OCI-LY7 (cell line): ENCODE results near the gene SPOCK1. TPM values are rescaled to one million over a fixed set of nuclear protein-coding genes. Genes with fewer than 3 reads are reported as not detected.

ENCODE experiments used
- BruUV-seq: library from RNA; stranded (reverse); fragments of 400-500 nt; replicated peaks from 2 replicates; lab custom pipeline; 2021; lab: Mats Ljungman, UMichigan
- CTCF ChIA-PET: fragments of 300-600 bp; sonication (Branson Sonifier 250); formaldehyde crosslinking; loops from one replicate; lab custom pipeline; 2022; ENCODE audit warnings: antibody characterized with exemption; ENCODE audit not compliant: unreplicated experiment; lab: Charles Lee
- POLR2A ChIA-PET: fragments of 300-600 bp; sonication (Branson Sonifier 250); formaldehyde crosslinking; loops from one replicate; lab custom pipeline; 2022; ENCODE audit warnings: antibody characterized with exemption; lab: Charles Lee
- DNase-seq: peaks from one replicate; pipeline ENCODE4 v3.0.0-alpha.2; 2015; ENCODE audit warnings: low spot score
- H2AFZ ChIP-seq: fragments of 200-600 bp; sonication (generic), shearing (Covaris generic); 2 replicates; pipeline ENCODE4 v1.6.1; 2014; ENCODE audit warnings: mild to moderate bottlenecking, antibody characterized with exemption, low read length, moderate library complexity
- H3K27ac ChIP-seq: fragments of 200-600 bp; sonication (generic); 2 replicates; pipeline ENCODE4 v1.5.1; 2014; ENCODE audit warnings: mixed run types, low read depth, mild to moderate bottlenecking, moderate library complexity, low read length, inconsistent platforms; ENCODE audit not compliant: poor library complexity, severe bottlenecking
- H3K36me3 ChIP-seq: fragments of 200-600 bp; sonication (generic); 2 replicates; pipeline ENCODE4 v1.6.1; 2014; ENCODE audit warnings: mild to moderate bottlenecking, antibody characterized with exemption, low read length, moderate library complexity, mixed read lengths; ENCODE audit not compliant: insufficient read depth
- H3K4me1 ChIP-seq: fragments of 200-600 bp; sonication (generic); 2 replicates; pipeline ENCODE4 v1.5.1; 2014; ENCODE audit warnings: mild to moderate bottlenecking, low read length; ENCODE audit not compliant: insufficient read depth, poor library complexity, severe bottlenecking
- H3K4me2 ChIP-seq: fragments of 200-600 bp; sonication (generic); 2 replicates; pipeline ENCODE4 v1.6.1; 2014; ENCODE audit warnings: mild to moderate bottlenecking, low read length
- H3K4me3 ChIP-seq: fragments of 200-600 bp; sonication (generic); 2 replicates; pipeline ENCODE4 v1.5.1; 2014; ENCODE audit warnings: mild to moderate bottlenecking, low read depth, low read length; ENCODE audit not compliant: poor library complexity, severe bottlenecking
- H3K79me2 ChIP-seq: fragments of 200-600 bp; sonication (generic); 2 replicates; pipeline ENCODE4 v1.6.1; 2016; ENCODE audit warnings: low read depth, mild to moderate bottlenecking, low read length, moderate library complexity, mixed read lengths; ENCODE audit not compliant: insufficient read depth
- H3K9me2 ChIP-seq: fragments of 200-600 bp; sonication (generic); 2 replicates; pipeline ENCODE4 v1.6.1; 2016; ENCODE audit warnings: mild to moderate bottlenecking, low read length, mixed read lengths; ENCODE audit not compliant: insufficient read depth
- H3K9me3 ChIP-seq: fragments of 200-600 bp; sonication (generic); 2 replicates; pipeline ENCODE4 v1.6.1; 2014; ENCODE audit warnings: mild to moderate bottlenecking, mixed run types, low read length, mixed read lengths
- H4K20me1 ChIP-seq: fragments of 200-600 bp; sonication (generic); 2 replicates; pipeline ENCODE4 v1.6.1; 2014; ENCODE audit warnings: mild to moderate bottlenecking, antibody characterized with exemption, low read length, moderate library complexity, mixed read lengths; ENCODE audit not compliant: insufficient read depth
- EZH2phosphoT487 ChIP-seq: fragments of 200-600 bp; sonication (generic); IDR thresholded peaks from 2 replicates; pipeline ENCODE4 v1.6.1; 2018; ENCODE audit warnings: low read depth, borderline replicate concordance, mild to moderate bottlenecking, mixed run types, antibody characterized with exemption, low read length, moderate library complexity, mixed read lengths
- intact Hi-C: fragments of 100-400 bp; cut with micrococcal nuclease; formaldehyde crosslinking; loops from one replicate; pipeline ENCODE4 v1.10.0; 2022; ENCODE audit not compliant: unreplicated experiment
- total RNA-seq, 2 experiments: library from RNA; depleted of rRNA in 1 of 2; stranded (reverse); fragments of >200 nt in 1 of 2; shearing (Covaris generic) in 1 of 2; gene quantifications; 2 replicates each; pipeline ENCODE4 v1.2.3, GENCODE V29; 2014 to 2022
- TF ChIP-seq, protein P1 (sequence below): fragments of 200-600 bp; sonication (generic); conservative IDR thresholded peaks from 2 replicates; pipeline ENCODE4 v1.5.1; 2014; ENCODE audit warnings: mild to moderate bottlenecking, antibody characterized with exemption, low read length, moderate library complexity, mixed read lengths

SPOCK1 gene
- total RNA-seq, 2 experiments from 2014 or later: 0.29 to 1.5 TPM

DNA sequence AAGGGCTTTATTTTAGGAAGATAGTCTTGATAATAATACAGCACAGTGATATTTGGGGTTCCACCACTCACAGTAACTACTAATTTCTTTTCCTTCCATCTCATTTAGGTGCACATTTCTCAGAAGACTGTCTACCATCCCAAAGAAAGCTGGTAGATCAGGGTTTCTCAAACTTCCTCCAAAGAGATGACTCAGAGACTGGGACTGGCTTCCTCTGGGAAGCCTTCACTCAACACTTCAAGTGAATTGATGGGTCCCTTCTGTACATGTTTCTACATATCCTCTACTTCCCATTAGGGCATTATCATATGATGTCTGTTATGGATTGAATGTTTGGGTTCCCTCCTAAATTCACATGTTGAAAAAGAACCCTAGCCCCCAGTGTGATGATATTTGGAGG, 138.5 kb downstream of the SPOCK1 start:
- no peaks in the 10 kb centered on the region for H3K9me2 ChIP-seq
- no peaks in the 10 kb centered on the region for H3K79me2 ChIP-seq
- no peaks in the 10 kb centered on the region for H3K9me3 ChIP-seq
- H3K27ac ChIP-seq: no peak overlapping the region
- intact Hi-C loops: no loop called here
- H3K4me3 ChIP-seq: no peak overlapping the region
- ChIA-PET CTCF (no interaction called here), POLR2A (no interaction called here)
- no peaks in the 10 kb centered on the region for H4K20me1 ChIP-seq
- H3K4me2 ChIP-seq: no peak overlapping the region
- BruUV-seq: no TSS peak
- H3K36me3 ChIP-seq: no peaks in the 10 kb centered on the region
- DNase-seq: no peak
- H3K4me1 ChIP-seq: no peaks in the 10 kb centered on the region
- TF ChIP-seq, protein P1, sequence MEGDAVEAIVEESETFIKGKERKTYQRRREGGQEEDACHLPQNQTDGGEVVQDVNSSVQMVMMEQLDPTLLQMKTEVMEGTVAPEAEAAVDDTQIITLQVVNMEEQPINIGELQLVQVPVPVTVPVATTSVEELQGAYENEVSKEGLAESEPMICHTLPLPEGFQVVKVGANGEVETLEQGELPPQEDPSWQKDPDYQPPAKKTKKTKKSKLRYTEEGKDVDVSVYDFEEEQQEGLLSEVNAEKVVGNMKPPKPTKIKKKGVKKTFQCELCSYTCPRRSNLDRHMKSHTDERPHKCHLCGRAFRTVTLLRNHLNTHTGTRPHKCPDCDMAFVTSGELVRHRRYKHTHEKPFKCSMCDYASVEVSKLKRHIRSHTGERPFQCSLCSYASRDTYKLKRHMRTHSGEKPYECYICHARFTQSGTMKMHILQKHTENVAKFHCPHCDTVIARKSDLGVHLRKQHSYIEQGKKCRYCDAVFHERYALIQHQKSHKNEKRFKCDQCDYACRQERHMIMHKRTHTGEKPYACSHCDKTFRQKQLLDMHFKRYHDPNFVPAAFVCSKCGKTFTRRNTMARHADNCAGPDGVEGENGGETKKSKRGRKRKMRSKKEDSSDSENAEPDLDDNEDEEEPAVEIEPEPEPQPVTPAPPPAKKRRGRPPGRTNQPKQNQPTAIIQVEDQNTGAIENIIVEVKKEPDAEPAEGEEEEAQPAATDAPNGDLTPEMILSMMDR: no peak
- no peak for TF ChIP-seq EZH2phosphoT487
- H2AFZ ChIP-seq: no peak overlapping the region

DNA sequence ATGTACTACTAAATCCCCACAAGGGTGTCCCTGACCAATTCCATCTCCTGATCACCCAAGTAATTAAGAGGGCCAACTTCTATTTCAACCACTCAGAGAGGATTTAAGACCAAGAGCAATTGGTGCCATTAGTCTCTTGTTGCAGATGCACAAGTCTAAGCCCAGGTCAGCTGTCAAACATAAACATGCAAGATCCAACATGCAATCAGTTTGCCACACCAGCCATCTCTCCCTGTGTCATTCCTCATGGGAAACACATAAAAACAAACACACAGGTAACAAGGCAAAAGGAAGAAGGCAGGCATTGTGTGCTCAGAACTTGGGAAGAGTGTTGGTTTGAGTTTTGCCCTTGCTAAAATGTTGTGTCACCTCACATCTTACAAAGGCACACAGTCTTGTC, 139.2 kb downstream of the SPOCK1 start:
- H3K9me3 ChIP-seq: no peaks in the 10 kb centered on the region
- H3K36me3 ChIP-seq: no peaks in the 10 kb centered on the region
- H2AFZ ChIP-seq: no peak overlapping the region
- CTCF ChIA-PET: no interaction called here
- H4K20me1 ChIP-seq: no peaks in the 10 kb centered on the region
- BruUV-seq: no TSS peak
- no peak for TF ChIP-seq EZH2phosphoT487
- TF ChIP-seq, protein P1: no peak
- H3K4me2 ChIP-seq: no peak overlapping the region
- H3K79me2 ChIP-seq: no peaks in the 10 kb centered on the region
- intact Hi-C loops: no loop called here
- no peaks in the 10 kb centered on the region for H3K9me2 ChIP-seq
- H3K4me3 ChIP-seq: no peak overlapping the region
- POLR2A ChIA-PET: no interaction called here
- H3K4me1 ChIP-seq: no peaks in the 10 kb centered on the region
- H3K27ac ChIP-seq: no peak overlapping the region
- no peak for DNase-seq

DNA sequence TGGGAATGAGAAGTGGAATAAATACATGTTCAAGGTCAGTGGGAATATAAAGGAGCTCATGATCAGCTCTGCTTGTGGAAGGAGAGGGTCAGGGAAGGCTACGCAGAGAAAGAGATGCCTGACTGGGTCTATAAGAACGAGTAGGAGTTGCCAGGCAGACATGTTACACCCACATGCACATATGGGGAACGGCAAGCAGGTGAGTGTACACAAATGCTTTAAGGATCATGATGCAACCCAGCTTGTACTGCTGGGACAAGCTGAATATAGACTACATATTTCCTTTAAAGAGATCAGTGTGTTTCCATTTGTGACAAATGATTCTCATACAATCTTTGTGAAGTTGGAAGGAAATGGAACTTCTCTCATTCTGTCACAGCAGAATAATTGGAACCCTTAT, 141.7 kb downstream of the SPOCK1 start:
- DNase-seq: no peak
- H3K27ac ChIP-seq: no peak overlapping the region
- no peaks in the 10 kb centered on the region for H3K4me1 ChIP-seq
- no peaks in the 10 kb centered on the region for H4K20me1 ChIP-seq
- H3K9me3 ChIP-seq: no peaks in the 10 kb centered on the region
- no peaks in the 10 kb centered on the region for H3K36me3 ChIP-seq
- ChIA-PET CTCF (no interaction called here), POLR2A (no interaction called here)
- TF ChIP-seq EZH2phosphoT487: no peak
- no TSS peak for BruUV-seq
- H3K4me3 ChIP-seq: no peak overlapping the region
- H3K4me2 ChIP-seq: no peak overlapping the region
- intact Hi-C loops: no loop called here
- no peaks in the 10 kb centered on the region for H3K9me2 ChIP-seq
- H3K79me2 ChIP-seq: no peaks in the 10 kb centered on the region
- no peak overlapping the region for H2AFZ ChIP-seq
